H9 (cell line): ENCODE results near the gene WBP1. TPM values are rescaled to one million over a fixed set of nuclear protein-coding genes. Genes with fewer than 3 reads are reported as not detected.

Experiments used
- DNase-seq: peaks from one replicate; pipeline ENCODE4 v3.0.0-alpha.2; 2017
- H2AFZ ChIP-seq: one replicate; pipeline ENCODE4 v1.6.1; 2013; ENCODE audit warnings: mild to moderate bottlenecking, low read length, control low read depth, moderate library complexity
- H2AK5ac ChIP-seq: 2 replicates; pipeline ENCODE4 v1.6.1; 2013; ENCODE audit warnings: low read length, control low read depth, mixed read lengths; ENCODE audit not compliant: insufficient read length
- H2BK120ac ChIP-seq: one replicate; pipeline ENCODE4 v1.6.1; 2013; ENCODE audit warnings: low read depth, mild to moderate bottlenecking, low read length, control low read depth, inconsistent platforms; ENCODE audit not compliant: poor library complexity, severe bottlenecking
- H2BK12ac ChIP-seq: 2 replicates; pipeline ENCODE4 v1.6.1; 2013; ENCODE audit warnings: low read length, control low read depth, mixed read lengths, low read depth; ENCODE audit not compliant: insufficient read length
- H2BK15ac ChIP-seq: 2 replicates; pipeline ENCODE4 v1.6.1; 2013; ENCODE audit warnings: low read depth, low read length, control low read depth
- H2BK20ac ChIP-seq: one replicate; pipeline ENCODE4 v1.6.1; 2013; ENCODE audit warnings: low read depth, mild to moderate bottlenecking, low read length, control low read depth, inconsistent platforms; ENCODE audit not compliant: poor library complexity, severe bottlenecking
- H2BK5ac ChIP-seq: 2 replicates; pipeline ENCODE4 v1.6.1; 2013; ENCODE audit warnings: low read length, control low read depth, mixed read lengths; ENCODE audit not compliant: insufficient read length
- H3K14ac ChIP-seq: 2 replicates; pipeline ENCODE4 v1.6.1; 2013; ENCODE audit warnings: low read length, control low read depth; ENCODE audit not compliant: insufficient read depth
- H3K18ac ChIP-seq: 2 replicates; pipeline ENCODE4 v1.6.1; 2013; ENCODE audit warnings: low read depth, mild to moderate bottlenecking, mixed read lengths, low read length, control low read depth; ENCODE audit not compliant: insufficient read length
- H3K23ac ChIP-seq: 2 replicates; pipeline ENCODE4 v1.6.1; 2013; ENCODE audit warnings: low read length, control low read depth, mixed read lengths, low read depth; ENCODE audit not compliant: insufficient read length
- H3K23me2 ChIP-seq: 2 replicates; pipeline ENCODE4 v1.6.1; 2013; ENCODE audit warnings: low read depth, mild to moderate bottlenecking, mixed read lengths, low read length, control low read depth; ENCODE audit not compliant: insufficient read length, poor library complexity, severe bottlenecking
- H3K27ac ChIP-seq: 2 replicates; pipeline ENCODE4 v1.5.1; 2013; ENCODE audit warnings: low read length, control low read depth, mixed read lengths, low read depth; ENCODE audit not compliant: insufficient read length
- H3K27me3 ChIP-seq: 2 replicates; pipeline ENCODE4 v1.6.1; 2013; ENCODE audit warnings: low read length, control low read depth, inconsistent platforms; ENCODE audit not compliant: insufficient read depth
- H3K4ac ChIP-seq: 2 replicates; pipeline ENCODE4 v1.6.1; 2013; ENCODE audit warnings: low read depth, mild to moderate bottlenecking, control low read depth, inconsistent platforms, low read length, moderate library complexity
- H3K4me1 ChIP-seq: 2 replicates; pipeline ENCODE4 v1.6.1; 2013; ENCODE audit warnings: low read length, control low read depth, inconsistent platforms; ENCODE audit not compliant: insufficient read depth
- H3K4me2 ChIP-seq: 2 replicates; pipeline ENCODE4 v1.6.1; 2013; ENCODE audit warnings: low read length, control low read depth, mixed read lengths; ENCODE audit not compliant: insufficient read length, insufficient read depth
- H3K56ac ChIP-seq: 2 replicates; pipeline ENCODE4 v1.6.1; 2013; ENCODE audit warnings: low read depth, mild to moderate bottlenecking, mixed read lengths, low read length, control low read depth; ENCODE audit not compliant: insufficient read length
- H3K79me1 ChIP-seq: 2 replicates; pipeline ENCODE4 v1.6.1; 2013; ENCODE audit warnings: low read depth, mild to moderate bottlenecking, moderate library complexity, low read length, control low read depth, inconsistent platforms; ENCODE audit not compliant: insufficient read depth, poor library complexity, severe bottlenecking
- H3K79me2 ChIP-seq: 2 replicates; pipeline ENCODE4 v1.6.1; 2013; ENCODE audit warnings: low read length, control low read depth, inconsistent platforms; ENCODE audit not compliant: insufficient read depth
- H3K9ac ChIP-seq: 2 replicates; pipeline ENCODE4 v1.6.1; 2013; ENCODE audit warnings: low read length, control low read depth, mixed read lengths; ENCODE audit not compliant: insufficient read length; ENCODE audit errors: extremely low read depth
- H3K9me3 ChIP-seq: one replicate; pipeline ENCODE4 v1.6.1; 2013; ENCODE audit warnings: low read depth, low read length, inconsistent platforms; ENCODE audit not compliant: control insufficient read depth
- H3T11ph ChIP-seq: one replicate; pipeline ENCODE4 v1.6.1; 2013; ENCODE audit warnings: mild to moderate bottlenecking, low read length, control low read depth, inconsistent platforms
- H4K20me1 ChIP-seq: one replicate; pipeline ENCODE4 v1.6.1; 2013; ENCODE audit not compliant: control insufficient read depth, insufficient read length, insufficient read depth
- H4K5ac ChIP-seq: 2 replicates; pipeline ENCODE4 v1.6.1; 2013; ENCODE audit warnings: low read depth, mild to moderate bottlenecking, mixed read lengths, low read length, control low read depth; ENCODE audit not compliant: insufficient read length
- H4K8ac ChIP-seq: replicated peaks from 2 replicates; pipeline ENCODE4 v1.6.1; 2013; ENCODE audit warnings: low read length, control low read depth, mixed read lengths, low read depth; ENCODE audit not compliant: insufficient read length
- H4K91ac ChIP-seq: 2 replicates; pipeline ENCODE4 v1.6.1; 2013; ENCODE audit warnings: low read depth, mild to moderate bottlenecking, moderate library complexity, mixed read lengths, low read length, control low read depth; ENCODE audit not compliant: insufficient read length
- H3K27ac Mint-ChIP-seq, 3 experiments: 2 replicates in 2 of 3; 3 replicates in 1 of 3; pipeline ENCODE4 v1.8.0; 2020 to 2021; ENCODE audit warnings: mixed read lengths in 3 of 3, mild to moderate bottlenecking in 1 of 3, moderate library complexity in 1 of 3
- H3K27me3 Mint-ChIP-seq: 2 replicates; pipeline ENCODE4 v1.8.0; 2021; ENCODE audit warnings: low read depth, mild to moderate bottlenecking, moderate library complexity, mixed read lengths
- H3K36me3 Mint-ChIP-seq, 3 experiments: 2 replicates in 2 of 3; 3 replicates in 1 of 3; pipeline ENCODE4 v1.8.0; 2020 to 2021; ENCODE audit warnings: low read depth in 3 of 3, mixed read lengths in 3 of 3; ENCODE audit not compliant: insufficient read depth in 1 of 3
- H3K4me1 Mint-ChIP-seq, 2 experiments: 2 replicates each; pipeline ENCODE4 v1.8.0; 2020; ENCODE audit warnings: mixed read lengths in 2 of 2
- H3K4me3 Mint-ChIP-seq, 2 experiments: 2 replicates in 1 of 2; 3 replicates in 1 of 2; pipeline ENCODE4 v1.8.0; 2020 to 2021; ENCODE audit warnings: mild to moderate bottlenecking in 2 of 2, mixed read lengths in 2 of 2, moderate library complexity in 1 of 2
- H3K9me3 Mint-ChIP-seq, 2 experiments: 2 replicates in 1 of 2; 3 replicates in 1 of 2; pipeline ENCODE4 v1.8.0; 2020; ENCODE audit warnings: mild to moderate bottlenecking in 2 of 2, mixed read lengths in 2 of 2, moderate library complexity in 1 of 2
- CTCF ChIP-seq: fragments of 200-600 bp; sonication (generic); conservative IDR thresholded peaks from 3 replicates; pipeline ENCODE4 v1.8.0; 2021; ENCODE audit warnings: antibody characterized with exemption, mild to moderate bottlenecking
- WGBS: extraction: QIAGEN DNeasy Blood & Tissue Kit; methylation state at CpG from one replicate; pipeline ENCODE4 v1.1.7; 2013; ENCODE audit warnings: missing lambda C conversion rate, low lambda C conversion rate, mixed read lengths; ENCODE audit not compliant: insufficient read length; ENCODE audit errors: extremely low coverage; 5-methylcytosine and 5-hydroxymethylcytosine counted together
- total RNA-seq: library from RNA; stranded (reverse); gene quantifications from 2 replicates; pipeline ENCODE4 v1.2.1, GENCODE V29; 2021

Gene WBP1
- total RNA-seq, 1 experiment from 2014 or later = 82.1 TPM

- H4K91ac ChIP-seq = no peak overlapping the region
- H2BK5ac ChIP-seq = no peak overlapping the region
- no peak overlapping the region for H3K56ac ChIP-seq
- no peak overlapping the region for H3K18ac ChIP-seq
- no peak overlapping the region for H2BK120ac ChIP-seq
- H3K27me3 Mint-ChIP-seq = peaks cover 28% of the 10 kb centered on the region
- no peaks in the 10 kb centered on the region for H3K79me1 ChIP-seq
- no peak overlapping the region for H3T11ph ChIP-seq
- no peak overlapping the region for H3K23ac ChIP-seq
- no peaks in the 10 kb centered on the region for H4K20me1 ChIP-seq
- no peak overlapping the region for H3K27ac ChIP-seq
- no CpG with 5 or more reads among the region's 3 CpGs for WGBS
- H3K4me1 ChIP-seq = no peaks in the 10 kb centered on the region
- TF ChIP-seq CTCF = no peak
- peaks cover 0 to 17% of the 10 kb centered on the region in 2 experiments; a peak in 2 of 4 replicates for H3K4me1 Mint-ChIP-seq
- no peak overlapping the region for H3K14ac ChIP-seq
- H3K4me2 ChIP-seq = no peak overlapping the region
- no peak overlapping the region for H2AK5ac ChIP-seq
- no peak overlapping the region for H2AFZ ChIP-seq
- H2BK15ac ChIP-seq = no peak overlapping the region
- no peaks in the 10 kb centered on the region for H3K27me3 ChIP-seq
- no peak overlapping the region for H3K27ac Mint-ChIP-seq
- no peak for DNase-seq
- no peak overlapping the region for H2BK20ac ChIP-seq
- H4K5ac ChIP-seq = no peak overlapping the region
- no peak overlapping the region for H4K8ac ChIP-seq
- no peaks in the 10 kb centered on the region; a peak in 1 of 5 replicates for H3K9me3 Mint-ChIP-seq
- no peak overlapping the region for H2BK12ac ChIP-seq
- no peaks in the 10 kb centered on the region for H3K79me2 ChIP-seq
- H3K36me3 Mint-ChIP-seq = no peaks in the 10 kb centered on the region; a peak in 1 of 7 replicates
- H3K23me2 ChIP-seq = peaks cover 5% of the 10 kb centered on the region
- no peak overlapping the region for H3K4me3 Mint-ChIP-seq
- no peaks in the 10 kb centered on the region for H3K9me3 ChIP-seq
- no peak overlapping the region for H3K9ac ChIP-seq
- H3K4ac ChIP-seq = no peak overlapping the region
These were observed 41.5 kb upstream of the WBP1 start for GRCh38 chr2:74416778-74417177.
